Colonic mucosa (tissue), 4 donors: ENCODE data around the gene MTCP1. TPM values are rescaled to one million over a fixed set of nuclear protein-coding genes. Genes with fewer than 3 reads are reported as not detected.

Experiments
- DNase-seq: peaks from one replicate; pipeline ENCODE4 v3.0.0-alpha.2; 2020
- H3K27ac ChIP-seq: fragments of 200-600 bp; one replicate; pipeline ENCODE4 v1.8.0; 2021
- H3K27me3 ChIP-seq: fragments of 200-600 bp; one replicate; pipeline ENCODE4 v1.8.0; 2021
- H3K36me3 ChIP-seq: fragments of 200-600 bp; one replicate; pipeline ENCODE4 v1.8.0; 2021
- H3K4me1 ChIP-seq: fragments of 200-600 bp; one replicate; pipeline ENCODE4 v1.8.0; 2021; ENCODE audit warnings: mild to moderate bottlenecking
- H3K4me3 ChIP-seq: fragments of 200-600 bp; one replicate; pipeline ENCODE4 v1.8.0; 2021
- H3K9ac ChIP-seq, 2 donors: one replicate each; pipeline ENCODE4 v1.7.0; 2013; ENCODE audit warnings: control low read depth in 2 of 2, low read depth in 2 of 2, low read length in 2 of 2
- H3K9me3 ChIP-seq: fragments of 200-600 bp; one replicate; pipeline ENCODE4 v1.8.0; 2021
- intact Hi-C: fragments of 100-400 bp; cut with DNase I; formaldehyde crosslinking; loops from one replicate; pipeline ENCODE4 v1.14.1; 2022
- total RNA-seq, 2 donors: library from RNA; stranded (reverse); fragmentation: NEBNext Ultra II Directional in 1 of 2; extraction: Animal tissue kit (Norgen Biotek cat#: 25700) in 1 of 2; gene quantifications; one replicate each; pipeline ENCODE4 v1.2.1, GENCODE V29; 2021
- TF ChIP-seq, protein P1 (sequence below): fragments of 200-600 bp; IDR thresholded peaks from one replicate; pipeline ENCODE4 v1.8.0; 2022; ENCODE audit warnings: antibody characterized with exemption, mild to moderate bottlenecking
- donor health status: healthy.
- donor health status: DM: no; HTN: no; CAD: no.
- donor health status: DM: no; HTN: no; CAD: no.

MTCP1 gene
- total RNA-seq, 2 donors from 2014 or later = 12.2 to 15.3 TPM

GRCh38 chrX:155061760-155062159 is 9.2 kb downstream of the MTCP1 start:
- no peak for DNase-seq
- Histone ChIP-seq H3K4me3 (no peak overlapping the region), H3K4me1 (no peaks in the 10 kb centered on the region), H3K9ac (no peak overlapping the region), H3K9me3 (no peaks in the 10 kb centered on the region), H3K27me3 (no peaks in the 10 kb centered on the region), H3K36me3 (no peaks in the 10 kb centered on the region), H3K27ac (no peak overlapping the region)
- intact Hi-C loops = no loop called here
- TF ChIP-seq, protein P1, sequence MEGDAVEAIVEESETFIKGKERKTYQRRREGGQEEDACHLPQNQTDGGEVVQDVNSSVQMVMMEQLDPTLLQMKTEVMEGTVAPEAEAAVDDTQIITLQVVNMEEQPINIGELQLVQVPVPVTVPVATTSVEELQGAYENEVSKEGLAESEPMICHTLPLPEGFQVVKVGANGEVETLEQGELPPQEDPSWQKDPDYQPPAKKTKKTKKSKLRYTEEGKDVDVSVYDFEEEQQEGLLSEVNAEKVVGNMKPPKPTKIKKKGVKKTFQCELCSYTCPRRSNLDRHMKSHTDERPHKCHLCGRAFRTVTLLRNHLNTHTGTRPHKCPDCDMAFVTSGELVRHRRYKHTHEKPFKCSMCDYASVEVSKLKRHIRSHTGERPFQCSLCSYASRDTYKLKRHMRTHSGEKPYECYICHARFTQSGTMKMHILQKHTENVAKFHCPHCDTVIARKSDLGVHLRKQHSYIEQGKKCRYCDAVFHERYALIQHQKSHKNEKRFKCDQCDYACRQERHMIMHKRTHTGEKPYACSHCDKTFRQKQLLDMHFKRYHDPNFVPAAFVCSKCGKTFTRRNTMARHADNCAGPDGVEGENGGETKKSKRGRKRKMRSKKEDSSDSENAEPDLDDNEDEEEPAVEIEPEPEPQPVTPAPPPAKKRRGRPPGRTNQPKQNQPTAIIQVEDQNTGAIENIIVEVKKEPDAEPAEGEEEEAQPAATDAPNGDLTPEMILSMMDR = no peak

DNA sequence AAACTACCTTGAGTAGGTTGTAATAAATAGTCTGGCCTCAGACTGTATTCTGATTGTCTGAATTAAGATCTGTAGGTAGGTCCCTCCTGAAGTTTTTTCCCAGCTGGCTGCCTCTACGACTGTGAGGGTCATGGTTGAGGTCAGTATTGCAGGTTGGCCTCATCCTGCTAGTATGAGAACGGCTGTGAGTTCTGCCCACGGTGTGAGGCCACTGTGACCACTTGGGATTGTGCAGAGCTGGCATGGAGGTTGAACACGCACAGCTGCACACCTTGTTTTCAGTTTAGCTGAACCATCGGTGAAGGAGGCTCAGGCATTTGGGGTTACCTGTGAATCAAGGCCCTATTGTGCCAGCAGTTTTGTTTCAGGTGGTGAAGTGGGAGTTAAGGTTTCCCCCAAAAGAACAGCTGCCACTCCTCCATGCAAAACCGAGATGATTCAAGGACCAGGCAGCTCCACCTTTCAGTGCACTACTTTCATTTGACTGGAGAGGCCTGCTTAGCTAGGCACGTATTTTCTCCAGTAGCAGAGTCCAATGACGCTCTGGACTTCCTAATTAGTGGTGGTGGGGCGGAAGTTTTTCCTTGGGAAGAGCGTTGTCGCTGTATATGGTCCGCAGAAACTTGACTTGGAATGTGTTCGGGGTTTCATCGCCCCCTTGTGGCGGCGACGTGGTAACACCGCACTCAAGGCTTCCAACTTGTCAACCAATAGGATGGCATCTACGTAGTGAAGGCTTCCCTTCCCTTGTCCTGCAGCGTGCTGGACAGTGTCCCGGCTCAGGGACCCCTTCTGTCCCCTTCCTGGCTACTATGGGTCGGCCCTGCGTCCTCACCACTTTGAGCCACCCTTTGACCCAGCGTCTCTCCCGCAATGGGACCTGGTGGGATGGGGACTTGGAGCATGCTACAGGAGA is 13.8 kb downstream of the MTCP1 start:
- H3K9ac ChIP-seq = no peak overlapping the region
- intact Hi-C loops = loop anchor here (5.0 kb wide), 1 partner anchor 70 kb away; no protein-coding TSS in a partner anchor
- no peaks in the 10 kb centered on the region for H3K36me3 ChIP-seq

GRCh38 chrX:155056471-155056870 is 14.5 kb downstream of the MTCP1 start:
- H3K4me3 ChIP-seq = no peak overlapping the region
- H3K9me3 ChIP-seq = no peaks in the 10 kb centered on the region
- no peak overlapping the region for H3K9ac ChIP-seq
- intact Hi-C loops = loop anchor here (5.0 kb wide), 1 partner anchor 69 kb away; no protein-coding TSS in a partner anchor
- H3K27ac ChIP-seq = no peak overlapping the region
- H3K36me3 ChIP-seq = no peaks in the 10 kb centered on the region
- no peaks in the 10 kb centered on the region for H3K4me1 ChIP-seq
- no peak for DNase-seq
- TF ChIP-seq, protein P1 = no peak
- H3K27me3 ChIP-seq = no peaks in the 10 kb centered on the region

More for the DNA sequence above, 13.8 kb downstream of the MTCP1 start:
- Histone ChIP-seq H3K4me1 (no peaks in the 10 kb centered on the region), H3K4me3 (no peak overlapping the region), H3K27me3 (no peaks in the 10 kb centered on the region), H3K27ac (no peak overlapping the region), H3K9me3 (no peaks in the 10 kb centered on the region)
- TF ChIP-seq, protein P1 = peak; percentile 77
- DNase-seq = peak; percentile 70

- Histone ChIP-seq H3K9me3 (no peaks in the 10 kb centered on the region), H3K9ac (no peak overlapping the region), H3K27me3 (no peaks in the 10 kb centered on the region), H3K27ac (no peak overlapping the region), H3K4me1 (no peaks in the 10 kb centered on the region), H3K4me3 (no peak overlapping the region), H3K36me3 (no peaks in the 10 kb centered on the region)
- no peak for DNase-seq
- intact Hi-C loops = loop anchor here (5.0 kb wide), 1 partner anchor 68 kb away; no protein-coding TSS in a partner anchor
- TF ChIP-seq, protein P1 = no peak
These were observed 15.4 kb downstream of the MTCP1 start for GRCh38 chrX:155055494-155055893.

DNA sequence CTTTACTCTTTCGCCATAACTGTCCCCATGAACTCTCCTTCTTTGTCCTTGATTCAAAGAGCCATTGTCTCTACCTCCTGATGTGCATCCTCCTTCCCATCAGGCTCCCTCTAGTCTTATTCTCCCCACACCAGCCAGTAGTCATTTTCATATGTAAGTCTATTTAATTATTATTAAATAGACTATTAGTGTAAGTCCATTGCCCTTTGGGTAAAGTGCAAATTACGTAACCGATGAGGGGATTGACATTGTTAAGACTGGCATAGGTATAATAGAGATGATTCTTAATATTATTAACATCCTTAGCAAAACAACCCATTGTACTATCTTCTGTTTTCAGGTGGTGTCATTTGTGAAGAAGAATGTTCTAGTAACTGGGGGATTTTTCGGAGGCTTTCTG is 16.7 kb downstream of the MTCP1 start:
- Histone ChIP-seq H3K27ac (no peak overlapping the region), H3K9me3 (no peaks in the 10 kb centered on the region), H3K36me3 (no peaks in the 10 kb centered on the region), H3K9ac (no peak overlapping the region), H3K4me3 (no peak overlapping the region), H3K4me1 (no peaks in the 10 kb centered on the region), H3K27me3 (no peaks in the 10 kb centered on the region)
- DNase-seq = no peak
- intact Hi-C loops = no loop called here
- TF ChIP-seq, protein P1 = no peak
